Dendritic cell treated with granulocyte-macrophage colony-stimulating factor and Interleukin-4, amounts not matched to agents 40 ng/mL and 50 ng/mL, for 4 days (primary cell): ENCODE measurements around the gene TSPAN9.

Experiments used
- H3K27ac Mint-ChIP-seq: one replicate; pipeline ENCODE4 v1.8.0; 2022; ENCODE audit warnings: mild to moderate bottlenecking, mixed read lengths
- H3K27me3 Mint-ChIP-seq: one replicate; pipeline ENCODE4 v1.8.0; 2022; ENCODE audit warnings: mild to moderate bottlenecking, mixed read lengths
- H3K36me3 Mint-ChIP-seq: one replicate; pipeline ENCODE4 v1.8.0; 2022; ENCODE audit warnings: low read depth, mixed read lengths
- H3K4me1 Mint-ChIP-seq: one replicate; pipeline ENCODE4 v1.8.0; 2022; ENCODE audit warnings: low read depth, mixed read lengths
- H3K4me3 Mint-ChIP-seq: one replicate; pipeline ENCODE4 v1.8.0; 2022; ENCODE audit warnings: mild to moderate bottlenecking, moderate library complexity, mixed read lengths
- H3K9me3 Mint-ChIP-seq: one replicate; pipeline ENCODE4 v1.8.0; 2022; ENCODE audit warnings: mixed read lengths
- intact Hi-C: fragments of 100-400 bp; cut with micrococcal nuclease; formaldehyde crosslinking; loops from one replicate; pipeline ENCODE4 v1.15.0; 2022

TSPAN9 gene

DNA sequence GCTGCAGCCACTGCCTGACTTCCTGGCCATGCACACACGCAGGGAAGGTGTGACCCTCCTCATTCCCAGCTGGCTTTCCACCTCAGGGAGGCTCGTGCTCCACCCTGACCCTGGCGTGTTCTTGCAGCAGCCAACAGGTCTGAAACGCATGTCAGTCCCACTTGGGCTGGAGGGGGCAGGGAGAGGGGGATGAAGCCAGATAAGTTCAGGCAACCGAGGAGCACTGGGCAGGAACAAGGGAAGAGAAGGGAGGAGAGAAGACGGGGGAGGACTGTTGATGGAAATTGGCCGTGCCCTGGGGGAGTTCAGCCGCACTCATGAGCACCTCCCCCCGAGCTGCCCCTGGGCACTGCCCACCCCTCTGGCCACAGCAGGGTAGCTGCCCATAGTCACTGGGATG, 231.4 kb downstream of the TSPAN9 start:
- H3K9me3 Mint-ChIP-seq = no peaks in the 10 kb centered on the region
- H3K4me3 Mint-ChIP-seq = no peak overlapping the region
- H3K36me3 Mint-ChIP-seq = no peaks in the 10 kb centered on the region
- no peaks in the 10 kb centered on the region for H3K4me1 Mint-ChIP-seq
- intact Hi-C loops = no loop called here
- no peak overlapping the region for H3K27ac Mint-ChIP-seq
- peaks cover 19% of the 10 kb centered on the region for H3K27me3 Mint-ChIP-seq

DNA sequence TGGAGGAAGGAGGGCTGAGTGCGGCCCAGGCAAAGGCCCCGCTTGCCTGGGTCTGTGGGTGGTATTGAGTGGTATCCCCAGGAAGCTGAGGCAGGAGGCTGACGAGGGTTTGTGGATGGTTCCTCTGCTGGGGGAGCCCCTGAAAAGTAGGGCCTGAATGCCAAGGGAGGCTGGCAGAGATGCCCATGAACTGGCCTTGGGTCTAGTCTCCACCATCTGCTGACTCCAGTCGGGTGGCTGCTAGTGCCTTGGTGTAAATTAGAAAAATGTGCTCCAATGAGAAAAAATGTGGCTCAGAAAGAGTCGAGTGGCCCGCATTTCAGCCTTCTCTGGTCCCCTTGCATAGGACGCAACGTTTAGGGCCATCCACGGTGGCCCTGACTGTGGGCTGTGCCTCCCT, 232.6 kb downstream of the TSPAN9 start:
- no peak overlapping the region for H3K27ac Mint-ChIP-seq
- H3K4me3 Mint-ChIP-seq = no peak overlapping the region
- intact Hi-C loops = no loop called here
- no peaks in the 10 kb centered on the region for H3K4me1 Mint-ChIP-seq
- H3K9me3 Mint-ChIP-seq = no peaks in the 10 kb centered on the region
- H3K36me3 Mint-ChIP-seq = no peaks in the 10 kb centered on the region
- H3K27me3 Mint-ChIP-seq = peaks cover 16% of the 10 kb centered on the region

- Mint-ChIP-seq H3K36me3 (no peaks in the 10 kb centered on the region), H3K27ac (no peak overlapping the region), H3K9me3 (no peaks in the 10 kb centered on the region), H3K4me3 (no peak overlapping the region), H3K4me1 (no peaks in the 10 kb centered on the region), H3K27me3 (peaks cover 22% of the 10 kb centered on the region)
- intact Hi-C loops = no loop called here
Observed at GRCh38 chr12:3310271-3311026, 233.3 kb downstream of the TSPAN9 start.

DNA sequence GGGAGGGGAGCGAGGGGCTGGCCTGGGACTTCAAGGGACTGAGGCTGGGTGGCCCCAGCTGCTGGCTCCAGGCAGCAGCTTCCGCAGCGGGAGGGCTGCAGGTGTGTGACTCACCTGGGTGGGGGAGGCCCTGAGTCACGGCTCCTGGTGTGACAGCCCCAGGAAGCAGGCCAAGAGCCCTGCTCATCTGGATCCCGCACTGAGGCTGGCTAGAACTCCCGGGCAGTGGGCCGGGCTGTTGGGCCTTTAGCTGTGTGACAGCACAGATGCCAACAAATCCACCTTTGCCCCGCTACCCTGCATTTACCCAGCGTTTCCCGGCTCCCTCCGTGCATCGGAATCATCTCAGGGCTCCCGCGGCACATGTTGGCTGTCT, 233.8 kb downstream of the TSPAN9 start:
- intact Hi-C loops = no loop called here
- H3K4me1 Mint-ChIP-seq = no peaks in the 10 kb centered on the region
- no peak overlapping the region for H3K4me3 Mint-ChIP-seq
- no peaks in the 10 kb centered on the region for H3K9me3 Mint-ChIP-seq
- H3K27me3 Mint-ChIP-seq = peaks cover 27% of the 10 kb centered on the region
- no peaks in the 10 kb centered on the region for H3K36me3 Mint-ChIP-seq
- no peak overlapping the region for H3K27ac Mint-ChIP-seq

DNA sequence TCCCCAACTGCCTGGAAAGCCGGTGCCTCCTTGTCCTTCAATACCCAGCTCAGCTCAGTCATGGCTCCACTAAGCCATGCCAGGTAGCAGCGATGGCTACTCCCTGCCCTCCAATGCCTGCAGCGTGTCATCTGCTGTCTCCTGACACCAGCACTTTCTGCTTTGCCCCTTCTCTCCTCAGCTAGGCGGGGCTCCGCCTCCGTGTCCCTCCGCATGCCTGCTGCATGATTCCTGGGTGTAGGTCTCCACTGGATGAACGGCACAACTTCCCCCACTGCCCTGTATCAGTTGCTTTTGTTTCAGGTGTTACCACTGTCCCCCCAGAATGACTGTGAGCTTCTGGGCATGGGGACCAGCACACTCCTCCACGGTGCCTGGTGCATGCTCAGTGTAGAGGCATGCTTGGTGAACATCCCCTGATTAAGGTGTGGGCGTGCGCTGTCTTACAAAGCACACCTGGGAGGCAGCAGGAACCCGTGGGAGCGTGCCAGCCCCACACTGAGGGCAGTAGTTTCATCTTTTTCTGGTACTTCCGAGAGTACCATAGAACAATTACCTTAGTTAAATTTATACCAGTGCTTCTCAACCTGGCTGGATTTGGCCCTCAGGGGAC, 234.4 kb downstream of the TSPAN9 start:
- H3K27ac Mint-ChIP-seq = no peak overlapping the region
- no peaks in the 10 kb centered on the region for H3K9me3 Mint-ChIP-seq
- peaks cover 31% of the 10 kb centered on the region for H3K27me3 Mint-ChIP-seq
- H3K36me3 Mint-ChIP-seq = no peaks in the 10 kb centered on the region
- H3K4me3 Mint-ChIP-seq = no peak overlapping the region
- intact Hi-C loops = no loop called here
- H3K4me1 Mint-ChIP-seq = no peaks in the 10 kb centered on the region

GRCh38 chr12:3313066-3313465, 235.9 kb downstream of the TSPAN9 start:
- Mint-ChIP-seq H3K27ac (no peak overlapping the region), H3K36me3 (no peaks in the 10 kb centered on the region), H3K4me1 (no peaks in the 10 kb centered on the region), H3K4me3 (no peak overlapping the region), H3K27me3 (peaks cover 34% of the 10 kb centered on the region), H3K9me3 (no peaks in the 10 kb centered on the region)
- intact Hi-C loops = no loop called here

- H3K27me3 Mint-ChIP-seq = peaks cover 29% of the 10 kb centered on the region
- H3K4me3 Mint-ChIP-seq = no peak overlapping the region
- intact Hi-C loops = no loop called here
- H3K27ac Mint-ChIP-seq = no peak overlapping the region
- no peaks in the 10 kb centered on the region for H3K9me3 Mint-ChIP-seq
- H3K36me3 Mint-ChIP-seq = no peaks in the 10 kb centered on the region
- peaks cover 7% of the 10 kb centered on the region for H3K4me1 Mint-ChIP-seq
Observed at GRCh38 chr12:3313675-3314663, 236.8 kb downstream of the TSPAN9 start.

GRCh38 chr12:3315201-3315661, 238.1 kb downstream of the TSPAN9 start:
- intact Hi-C loops = no loop called here
- H3K27ac Mint-ChIP-seq = no peak overlapping the region

GRCh38 chr12:3316776-3317480, 239.7 kb downstream of the TSPAN9 start:
- no peak overlapping the region for H3K27ac Mint-ChIP-seq
- H3K4me1 Mint-ChIP-seq = peaks cover 7% of the 10 kb centered on the region
- peaks cover 47% of the 10 kb centered on the region for H3K27me3 Mint-ChIP-seq
- intact Hi-C loops = no loop called here
- H3K9me3 Mint-ChIP-seq = no peaks in the 10 kb centered on the region
- no peaks in the 10 kb centered on the region for H3K36me3 Mint-ChIP-seq
- no peak overlapping the region for H3K4me3 Mint-ChIP-seq

More at GRCh38 chr12:3315201-3315661, 238.1 kb downstream of the TSPAN9 start:
- no peak overlapping the region for H3K4me3 Mint-ChIP-seq
- no peaks in the 10 kb centered on the region for H3K9me3 Mint-ChIP-seq
- H3K27me3 Mint-ChIP-seq = peaks cover 40% of the 10 kb centered on the region
- no peaks in the 10 kb centered on the region for H3K36me3 Mint-ChIP-seq
- H3K4me1 Mint-ChIP-seq = peaks cover 7% of the 10 kb centered on the region

DNA sequence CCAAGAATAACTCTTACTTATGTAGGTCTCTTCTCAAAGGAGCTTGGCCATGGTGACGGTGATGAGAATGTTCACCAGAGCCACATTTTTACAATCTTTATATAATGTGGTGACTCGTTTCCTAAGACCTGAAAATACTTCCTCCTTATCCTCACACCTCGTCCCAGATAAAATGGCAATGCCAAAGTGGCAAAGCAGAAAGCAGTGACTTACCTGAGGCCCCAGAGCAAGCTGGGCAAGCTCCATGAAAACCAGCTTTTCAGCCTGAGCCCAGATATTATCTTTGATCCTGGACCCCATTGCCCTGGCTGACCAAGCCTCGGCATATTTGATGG, 240.3 kb downstream of the TSPAN9 start:
- peaks cover 7% of the 10 kb centered on the region for H3K4me1 Mint-ChIP-seq
- H3K4me3 Mint-ChIP-seq = no peak overlapping the region
- peaks cover 49% of the 10 kb centered on the region for H3K27me3 Mint-ChIP-seq
- H3K9me3 Mint-ChIP-seq = no peaks in the 10 kb centered on the region
- no peak overlapping the region for H3K27ac Mint-ChIP-seq
- no peaks in the 10 kb centered on the region for H3K36me3 Mint-ChIP-seq
- intact Hi-C loops = no loop called here

DNA sequence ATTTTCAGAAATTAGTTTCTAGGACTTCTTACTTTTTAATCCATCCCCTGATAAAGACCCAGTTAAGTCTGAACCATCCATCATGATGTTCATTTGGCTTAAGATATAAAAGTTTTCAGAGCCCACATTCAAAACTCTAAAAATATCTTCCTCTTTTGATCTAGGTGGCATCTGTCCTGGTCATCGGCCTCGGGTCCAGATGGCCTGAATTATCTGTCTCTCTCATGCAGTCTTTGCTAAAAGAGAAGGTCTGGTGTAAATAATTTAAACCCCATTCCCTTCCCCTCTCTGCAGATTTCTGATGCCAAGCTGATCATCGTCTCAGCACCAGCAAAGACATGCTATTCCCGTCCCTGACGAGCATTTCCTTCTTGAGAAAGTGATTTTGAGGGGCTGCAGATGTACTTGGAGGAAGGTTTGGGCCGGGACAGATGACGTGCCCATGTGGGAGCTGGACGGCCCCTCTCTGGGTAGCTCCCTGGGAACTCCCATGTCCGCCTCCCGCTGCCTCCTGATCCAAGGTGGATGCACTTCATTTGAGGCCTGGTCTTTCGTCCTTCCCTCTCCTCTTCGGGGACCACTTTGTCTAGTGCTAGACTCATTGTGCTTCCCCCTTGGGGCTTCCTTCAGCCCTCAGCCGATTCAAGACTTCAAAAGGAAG, 240.8 kb downstream of the TSPAN9 start:
- Mint-ChIP-seq H3K27me3 (peaks cover 49% of the 10 kb centered on the region), H3K27ac (no peak overlapping the region), H3K4me3 (no peak overlapping the region), H3K36me3 (no peaks in the 10 kb centered on the region), H3K4me1 (peaks cover 7% of the 10 kb centered on the region), H3K9me3 (no peaks in the 10 kb centered on the region)
- intact Hi-C loops = no loop called here

GRCh38 chr12:3319723-3320492, 242.7 kb downstream of the TSPAN9 start:
- Mint-ChIP-seq H3K4me1 (peaks cover 7% of the 10 kb centered on the region), H3K27ac (no peak overlapping the region), H3K9me3 (no peaks in the 10 kb centered on the region), H3K4me3 (no peak overlapping the region), H3K36me3 (no peaks in the 10 kb centered on the region), H3K27me3 (peaks cover 40% of the 10 kb centered on the region)
- intact Hi-C loops = no loop called here
